HG02885 (cell line): ENCODE data around the gene ISLR.

Experiments
- ATAC-seq: cut with Tn5 transposase; IDR thresholded peaks from one replicate; pipeline ENCODE4 v1.9.1; 2021; ENCODE audit warnings: mild to moderate bottlenecking; ENCODE audit not compliant: unreplicated experiment, poor library complexity

ISLR gene

DNA sequence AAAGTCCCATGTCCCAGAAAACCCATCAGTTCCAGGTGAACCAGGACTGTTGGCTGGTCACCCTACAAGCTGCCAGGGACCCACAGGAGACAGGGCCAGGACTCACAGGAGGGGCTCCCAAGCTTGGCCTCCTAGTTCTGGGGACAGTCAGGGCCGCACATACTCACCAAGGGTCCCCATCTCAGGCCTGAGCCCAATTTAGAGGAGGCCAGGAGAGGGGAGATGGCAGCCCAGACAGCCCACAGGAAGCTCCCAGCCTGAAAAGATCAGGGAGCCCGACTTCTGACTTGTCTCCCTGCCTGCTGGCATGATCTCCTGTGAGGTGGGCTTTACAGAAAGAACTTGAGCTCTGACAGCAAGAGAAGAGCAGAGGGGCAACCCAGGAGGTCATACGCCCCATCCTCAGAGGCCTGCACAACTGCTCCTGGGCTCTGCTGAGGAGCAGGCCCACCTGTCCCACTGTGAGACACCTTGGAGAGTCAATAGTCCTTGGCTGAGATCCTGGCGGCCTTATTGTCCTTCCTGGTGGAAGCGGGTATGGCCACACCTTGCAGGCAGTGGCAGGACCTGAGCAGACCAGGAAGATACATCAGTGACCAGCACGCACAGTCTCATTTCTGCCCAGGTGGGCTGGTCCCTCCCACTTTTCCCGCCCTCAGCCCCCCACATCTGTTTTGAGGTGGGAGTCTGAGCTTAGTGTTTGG lies 2.5 kb upstream of the ISLR start:
- ATAC-seq: no peak

GRCh38 chr15:74171965-74172541 lies 1.5 kb upstream of the ISLR start:
- no peak for ATAC-seq

DNA sequence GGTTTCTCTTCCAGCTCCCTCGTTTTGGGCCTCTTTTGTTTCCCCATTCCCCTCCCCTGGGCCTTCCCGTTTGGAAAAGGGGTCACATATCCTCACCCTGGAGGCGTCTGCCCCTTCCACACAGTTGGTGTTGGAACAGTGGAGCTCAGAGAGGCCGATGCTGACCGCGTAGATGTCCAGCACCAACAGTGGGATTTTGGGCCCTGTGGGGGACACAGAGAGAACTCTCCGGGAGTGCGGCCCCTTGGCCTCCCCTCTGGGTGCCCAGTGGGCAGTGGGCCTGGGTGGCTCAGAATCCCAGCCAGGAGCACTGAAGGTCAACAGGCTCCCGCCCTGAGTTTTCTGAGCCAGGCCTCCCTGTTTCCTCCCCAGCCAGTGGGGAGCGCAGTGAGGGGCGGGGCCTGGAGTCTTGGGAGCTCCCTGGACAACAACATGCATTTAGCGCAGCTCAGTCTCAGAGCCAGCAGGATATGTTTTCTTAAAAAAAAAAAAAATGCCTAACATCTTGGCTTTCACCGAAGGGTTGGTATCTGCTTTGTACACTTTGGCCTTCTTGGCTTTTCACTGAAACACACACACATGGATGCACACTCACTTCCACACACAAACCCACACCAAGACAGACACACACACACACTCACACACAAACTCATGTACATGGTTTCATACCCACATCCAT lies 670 bp upstream of the ISLR start:
- ATAC-seq: no peak

- ATAC-seq: no peak
These were observed 878 bp downstream of the ISLR start for GRCh38 chr15:74174219-74174957.

DNA sequence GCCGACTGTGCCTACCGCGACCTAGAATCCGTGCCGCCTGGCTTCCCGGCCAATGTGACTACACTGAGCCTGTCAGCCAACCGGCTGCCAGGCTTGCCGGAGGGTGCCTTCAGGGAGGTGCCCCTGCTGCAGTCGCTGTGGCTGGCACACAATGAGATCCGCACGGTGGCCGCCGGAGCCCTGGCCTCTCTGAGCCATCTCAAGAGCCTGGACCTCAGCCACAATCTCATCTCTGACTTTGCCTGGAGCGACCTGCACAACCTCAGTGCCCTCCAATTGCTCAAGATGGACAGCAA lies 1.4 kb downstream of the ISLR start:
- no peak for ATAC-seq

- no peak for ATAC-seq
These were observed 2.0 kb downstream of the ISLR start for GRCh38 chr15:74175271-74176191.

GRCh38 chr15:74176262-74177214 lies 3.0 kb downstream of the ISLR start:
- ATAC-seq: no peak

GRCh38 chr15:74178326-74179100 lies 5.0 kb downstream of the ISLR start:
- no peak for ATAC-seq

- no peak for ATAC-seq
These were observed 5.8 kb downstream of the ISLR start for GRCh38 chr15:74179101-74179841.

DNA sequence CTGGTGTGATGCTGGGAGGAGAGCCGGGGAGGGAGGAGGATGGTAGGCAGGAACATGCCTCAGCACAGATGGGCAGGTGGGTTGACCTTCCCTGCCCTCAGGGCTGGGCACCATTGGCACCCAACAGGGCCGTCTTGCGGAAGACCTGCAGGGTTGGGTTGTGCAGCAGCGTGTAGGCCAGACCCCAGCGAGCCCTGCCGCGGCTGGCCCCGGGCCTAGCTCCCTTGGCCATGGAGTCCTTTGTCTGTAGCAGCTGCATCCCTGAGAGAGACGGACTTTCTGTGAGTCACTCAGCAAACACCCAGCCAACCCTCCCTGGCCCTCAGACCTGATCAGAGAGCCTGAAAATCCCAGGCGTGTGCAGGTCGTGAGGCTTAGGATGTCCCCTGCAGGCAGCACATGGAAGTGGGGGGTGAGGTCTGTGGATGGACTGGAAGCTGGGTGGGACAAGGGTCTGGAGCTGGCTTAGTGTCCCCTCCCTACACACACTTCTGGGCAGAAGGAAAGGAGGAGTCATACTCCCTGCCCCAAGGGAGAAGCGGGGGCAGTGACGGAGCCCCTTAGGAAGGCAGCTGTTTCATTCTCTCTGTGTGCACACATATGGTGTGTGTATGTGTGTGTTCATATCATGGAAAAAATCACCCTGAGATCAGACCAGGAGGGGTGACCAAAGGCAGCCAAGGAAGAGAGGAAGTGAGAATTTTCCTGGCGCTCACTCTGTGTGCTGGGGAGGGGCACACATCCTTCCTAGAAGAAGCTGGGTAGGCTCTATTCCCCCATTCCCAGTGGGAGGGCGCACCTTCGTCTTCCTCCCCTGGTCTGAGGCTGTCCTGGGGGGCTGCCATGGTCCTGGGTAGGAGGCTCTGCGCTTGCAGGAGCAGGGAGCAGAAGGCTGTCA lies 6.7 kb downstream of the ISLR start:
- ATAC-seq: no peak

GRCh38 chr15:74180881-74181602 lies 7.5 kb downstream of the ISLR start:
- ATAC-seq: no peak

DNA sequence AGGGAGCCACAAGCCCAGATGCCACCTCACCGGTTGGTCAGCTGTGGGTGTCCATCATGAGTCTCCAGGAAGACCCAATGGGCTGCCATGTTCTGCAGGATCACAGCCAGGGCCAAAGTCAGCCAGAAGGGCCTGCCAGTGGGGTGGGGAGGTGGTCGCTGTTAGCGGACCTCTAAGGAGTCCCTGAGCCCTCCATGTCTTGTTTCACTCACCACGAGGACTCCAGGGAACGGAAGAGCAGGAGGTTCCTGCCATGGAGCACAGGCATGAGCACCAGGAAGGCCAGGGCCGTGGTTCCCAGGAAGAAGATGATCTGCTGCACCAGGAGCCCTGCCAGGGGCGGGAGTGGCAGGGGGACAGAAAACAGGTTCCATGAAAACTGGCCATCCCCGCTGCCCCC lies 8.6 kb downstream of the ISLR start:
- no peak for ATAC-seq

DNA sequence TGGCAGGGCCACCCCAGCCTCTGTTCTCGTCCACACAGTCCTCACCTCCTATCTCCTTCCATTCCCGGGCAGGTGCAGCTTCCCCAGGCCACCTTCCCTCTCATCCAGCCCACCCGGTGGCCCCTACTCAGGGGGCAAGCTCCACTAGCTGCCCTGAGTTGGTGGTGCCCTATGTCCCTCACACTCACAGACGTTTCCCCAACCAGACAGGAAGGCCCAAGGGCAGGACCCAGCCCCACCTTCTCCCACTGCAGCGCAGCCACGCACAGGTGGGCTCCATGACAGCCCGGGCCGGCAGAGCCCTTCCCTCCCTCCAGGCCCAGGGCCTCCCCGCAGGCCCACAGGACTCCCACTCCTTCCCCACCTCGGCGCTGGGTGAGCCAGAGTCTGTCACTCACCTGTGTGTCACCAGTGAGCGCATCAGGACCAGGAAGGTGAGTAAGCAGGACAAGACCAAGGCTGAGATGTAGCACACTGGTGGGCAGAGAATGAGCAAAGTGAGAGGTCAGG lies 11.1 kb downstream of the ISLR start:
- no peak for ATAC-seq

- ATAC-seq: no peak
These were observed 12.3 kb downstream of the ISLR start for GRCh38 chr15:74185710-74186348.

DNA sequence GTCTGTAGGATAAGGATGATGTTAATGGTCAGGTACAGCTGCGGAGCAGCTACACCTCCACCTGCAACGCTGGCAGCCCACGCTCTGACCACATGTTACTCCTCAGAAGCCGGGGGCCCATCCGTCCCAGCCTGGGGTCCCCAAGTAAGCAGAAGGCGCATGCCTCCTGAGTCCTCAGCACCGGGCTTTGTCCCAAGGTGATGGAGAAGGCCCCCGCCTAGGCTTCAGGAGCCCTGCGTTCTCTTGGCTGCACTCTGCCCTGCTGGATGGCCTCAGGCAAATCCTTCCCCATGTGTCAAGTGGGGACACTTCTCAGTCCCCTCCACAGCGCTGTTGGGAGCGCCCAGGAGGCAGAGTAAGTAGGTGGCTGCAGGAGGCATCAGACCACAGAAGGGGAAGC lies 14.7 kb downstream of the ISLR start:
- no peak for ATAC-seq
